ENCODE results near the gene TRIM72. TPM values are rescaled to one million over a fixed set of nuclear protein-coding genes. Genes with fewer than 3 reads are reported as not detected.

TRIM72 gene
- total and polyA plus RNA-seq, 2 of the 4 experiments (the other 2 are of a cell fraction) = not detected

GRCh38 chr16:31269541-31269940 lies 55.6 kb downstream of the TRIM72 start:
- 60% methylated on average over 1 of the region's 2 CpGs; no CpG with 5 or more reads in 1 of the 2 experiments for WGBS, 2 experiments (ENCODE audit: extremely low coverage in 2 of 2, insufficient read length in 1 of 2)
- in situ Hi-C loops (cut with MboI; ENCODE audit: low sequenced_read_pairs) = no loop called here

More at GRCh38 chr16:31269541-31269940, 55.6 kb downstream of the TRIM72 start:
- H2BK20ac ChIP-seq (ENCODE audit: low read depth, low read length) = no peak overlapping the region
- DNase-seq = no peak
- no peak overlapping the region for H3K56ac ChIP-seq (ENCODE audit: extremely low read depth, insufficient read depth, low read length)
- H3K4me3 ChIP-seq (ENCODE audit: insufficient read depth, low read depth, low read length) = no peak overlapping the region
- no TSS peak for BruUV-seq (replicated peaks)
- ATAC-seq (ENCODE audit: low read depth) = no peak
- H3K4ac ChIP-seq (ENCODE audit: low read depth, low read length) = no peak overlapping the region
- H3K27ac ChIP-seq (ENCODE audit: insufficient read depth, low read length) = no peak overlapping the region
- H2BK5ac ChIP-seq (ENCODE audit: low read depth, low read length, poor library complexity, severe bottlenecking) = no peak overlapping the region
- H3K4me1 ChIP-seq (ENCODE audit: control insufficient read depth, insufficient read depth, low read length) = no peaks in the 10 kb centered on the region
- no peak overlapping the region for H2BK120ac ChIP-seq (ENCODE audit: low read depth, low read length)
- no peaks in the 10 kb centered on the region for H3K9me3 ChIP-seq (ENCODE audit: control insufficient read depth, insufficient read depth, low read length)
- no peak overlapping the region for H2BK15ac ChIP-seq (ENCODE audit: low read depth, low read length)
- H3K9me1 ChIP-seq (ENCODE audit: insufficient read depth, low read length) = no peaks in the 10 kb centered on the region
- H3K4me2 ChIP-seq (ENCODE audit: low read depth, low read length) = no peak overlapping the region
- no peak overlapping the region for H2AK5ac ChIP-seq (ENCODE audit: low read depth, low read length)
- CTCF ChIA-PET = no interaction called here
- no peaks in the 10 kb centered on the region for H4K20me1 ChIP-seq (ENCODE audit: insufficient read depth, low read length)
- H3K9ac ChIP-seq (ENCODE audit: low read depth, low read length) = no peak overlapping the region
- no peak overlapping the region for H2AFZ ChIP-seq (replicated peaks; ENCODE audit: low read length, poor library complexity)
- H2AK9ac ChIP-seq (replicated peaks; ENCODE audit: low read depth, low read length, poor library complexity) = no peak overlapping the region
- no peak overlapping the region for H4K8ac ChIP-seq (ENCODE audit: low read depth in 2 of 2, low read length in 2 of 2)
- no peaks in the 10 kb centered on the region for H3K79me1 ChIP-seq (ENCODE audit: low read depth in 1 of 2, low read length in 2 of 2)
- POLR2A ChIA-PET (ENCODE audit: unreplicated experiment) = no interaction called here
- TF ChIP-seq USF2 (IDR thresholded peaks at IDR 0.05; ENCODE audit: low read depth, low read length) (no peak), SMC3 (IDR thresholded peaks at IDR 0.05; ENCODE audit: low read depth, low read length) (no peak), CHD1 (IDR thresholded peaks at IDR 0.05; ENCODE audit: low read depth, low read length) (no peak), BHLHE40 (IDR thresholded peaks at IDR 0.05; ENCODE audit: low read depth, low read length) (no peak), MAZ (IDR thresholded peaks at IDR 0.05; ENCODE audit: borderline replicate concordance, low read depth, low read length) (no peak), POLR2A (IDR thresholded peaks at IDR 0.05; ENCODE audit: low read depth, low read length) (no peak), MAFK (IDR thresholded peaks at IDR 0.05; ENCODE audit: low read depth, low read length) (no peak), RFX5 (IDR thresholded peaks at IDR 0.05; ENCODE audit: low read depth, low read length) (no peak), RCOR1 (IDR thresholded peaks at IDR 0.05; ENCODE audit: insufficient replicate concordance, low read length) (no peak), RAD21 (IDR thresholded peaks at IDR 0.05; ENCODE audit: low read length) (no peak), FOS (IDR thresholded peaks at IDR 0.05; ENCODE audit: low read depth, low read length) (no peak)
- TF ChIP-seq, protein P1, sequence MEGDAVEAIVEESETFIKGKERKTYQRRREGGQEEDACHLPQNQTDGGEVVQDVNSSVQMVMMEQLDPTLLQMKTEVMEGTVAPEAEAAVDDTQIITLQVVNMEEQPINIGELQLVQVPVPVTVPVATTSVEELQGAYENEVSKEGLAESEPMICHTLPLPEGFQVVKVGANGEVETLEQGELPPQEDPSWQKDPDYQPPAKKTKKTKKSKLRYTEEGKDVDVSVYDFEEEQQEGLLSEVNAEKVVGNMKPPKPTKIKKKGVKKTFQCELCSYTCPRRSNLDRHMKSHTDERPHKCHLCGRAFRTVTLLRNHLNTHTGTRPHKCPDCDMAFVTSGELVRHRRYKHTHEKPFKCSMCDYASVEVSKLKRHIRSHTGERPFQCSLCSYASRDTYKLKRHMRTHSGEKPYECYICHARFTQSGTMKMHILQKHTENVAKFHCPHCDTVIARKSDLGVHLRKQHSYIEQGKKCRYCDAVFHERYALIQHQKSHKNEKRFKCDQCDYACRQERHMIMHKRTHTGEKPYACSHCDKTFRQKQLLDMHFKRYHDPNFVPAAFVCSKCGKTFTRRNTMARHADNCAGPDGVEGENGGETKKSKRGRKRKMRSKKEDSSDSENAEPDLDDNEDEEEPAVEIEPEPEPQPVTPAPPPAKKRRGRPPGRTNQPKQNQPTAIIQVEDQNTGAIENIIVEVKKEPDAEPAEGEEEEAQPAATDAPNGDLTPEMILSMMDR (conservative IDR thresholded peaks at IDR 0.05; ENCODE audit: low read depth, low read length) = no peak
- H4K91ac ChIP-seq (ENCODE audit: insufficient read depth, low read depth, low read length) = no peak overlapping the region
- H3K18ac ChIP-seq (ENCODE audit: low read depth, low read length) = no peak overlapping the region
- H3K23ac ChIP-seq (ENCODE audit: low read depth, low read length) = no peak overlapping the region
- no peak overlapping the region for H3K14ac ChIP-seq (replicated peaks; ENCODE audit: low read depth, low read length)
- H4K5ac ChIP-seq (ENCODE audit: low read depth, low read length) = no peak overlapping the region
- dilution Hi-C loops (cut with HindIII; ENCODE audit: low sequenced_read_pairs, unreplicated experiment) (no loop called here), intact Hi-C loops (cut with micrococcal nuclease) (no loop called here)
- H3K27me3 ChIP-seq (ENCODE audit: control insufficient read depth, insufficient read depth, low read length) = peaks cover 3% of the 10 kb centered on the region; the same call in 1 of the 2 replicates
- H3K36me3 ChIP-seq (ENCODE audit: control insufficient read depth, insufficient read depth, low read length) = no peaks in the 10 kb centered on the region
